HCT116 (cell line): Measurements from ENCODE around the gene SAP30L.

ENCODE experiments used
- EZH2 ChIP-seq: fragments of 200-600 bp; sonication (generic); IDR thresholded peaks from 2 replicates; pipeline ENCODE4 v1.6.1; 2017; ENCODE audit warnings: antibody characterized with exemption, mixed run types
- POLR2A ChIP-seq: IDR thresholded peaks from 2 replicates; pipeline ENCODE4 v1.7.0; 2011; ENCODE audit warnings: borderline replicate concordance; ENCODE audit not compliant: insufficient read depth, insufficient read length; ENCODE audit errors: extremely low read depth
- RAD21 ChIP-seq: IDR thresholded peaks from 2 replicates; pipeline ENCODE4 v1.6.1; 2012; ENCODE audit warnings: low read depth, mild to moderate bottlenecking
- YY1 ChIP-seq: IDR thresholded peaks from 2 replicates; pipeline ENCODE4 v1.6.1; 2011; ENCODE audit warnings: low read length, low read depth, moderate library complexity, mild to moderate bottlenecking; ENCODE audit not compliant: insufficient replicate concordance; ENCODE audit errors: extremely low read depth
- ZNF274 ChIP-seq: fragments of 200-500 bp; sonication (Bioruptor generic); IDR thresholded peaks from 2 replicates; pipeline ENCODE4 v1.6.1; 2014; ENCODE audit warnings: mild to moderate bottlenecking, low read depth, low read length, inconsistent platforms
- TF ChIP-seq, protein P1 (sequence below), 3 experiments: fragments of 200-600 bp in 1 of 3; sonication (generic) in 1 of 3; IDR thresholded peaks in 2 of 3; conservative IDR thresholded peaks in 1 of 3; 2 replicates each; pipeline ENCODE4 v1.5.1; 2012 to 2017; ENCODE audit warnings: low read depth in 2 of 3, low read length in 2 of 3, antibody characterized with exemption in 1 of 3, borderline replicate concordance in 1 of 3, control low read depth in 1 of 3, mild to moderate bottlenecking in 1 of 3, mixed read lengths in 1 of 3, mixed run types in 1 of 3, moderate library complexity in 1 of 3; ENCODE audit not compliant: insufficient read depth in 1 of 3
- TF ChIP-seq, protein P2 (sequence below): IDR thresholded peaks from 2 replicates; pipeline ENCODE4 v1.6.1; 2012
- TF ChIP-seq, protein P3 (sequence below): IDR thresholded peaks from 2 replicates; pipeline ENCODE4 v1.6.1; 2012

DNA sequence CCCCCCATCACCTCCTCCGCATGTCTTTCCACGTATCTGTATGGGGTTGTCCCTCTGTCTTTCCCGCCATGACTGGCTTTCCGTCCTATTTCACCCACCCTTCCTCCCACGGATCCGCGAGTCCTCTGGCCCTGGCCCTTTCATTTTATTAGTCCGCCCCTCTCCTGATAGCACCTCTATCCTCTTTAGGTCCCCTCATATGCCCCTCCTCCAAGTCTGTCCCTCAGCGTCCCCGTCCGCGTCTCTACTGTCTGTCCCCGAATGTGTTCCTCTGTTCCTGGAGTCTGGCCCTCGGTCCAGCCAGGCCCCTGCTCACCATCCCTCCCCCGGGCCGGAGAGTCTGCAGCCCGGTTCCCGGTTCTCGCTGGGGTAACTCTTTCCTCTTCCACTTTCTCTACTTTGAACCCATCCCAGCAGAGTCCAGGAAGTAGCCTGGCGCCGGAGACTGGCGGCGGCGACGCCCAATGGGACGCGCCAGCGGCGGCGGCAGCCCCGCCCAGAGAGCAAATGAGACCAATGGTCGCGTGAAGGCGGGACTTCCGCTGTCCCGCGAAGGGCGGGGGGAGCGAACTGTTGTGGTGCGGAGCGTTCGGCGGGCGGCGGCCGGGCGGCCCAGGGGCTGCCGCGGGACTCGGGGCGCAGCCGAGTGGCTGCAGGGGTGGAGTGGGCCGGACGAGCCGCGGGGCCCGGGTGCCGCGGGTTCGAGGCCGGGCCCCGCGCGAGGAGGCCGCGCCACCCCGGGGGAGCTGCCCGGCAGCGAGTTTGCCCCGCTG lies at the start of gene SAP30L:
- TF ChIP-seq, protein P1, sequence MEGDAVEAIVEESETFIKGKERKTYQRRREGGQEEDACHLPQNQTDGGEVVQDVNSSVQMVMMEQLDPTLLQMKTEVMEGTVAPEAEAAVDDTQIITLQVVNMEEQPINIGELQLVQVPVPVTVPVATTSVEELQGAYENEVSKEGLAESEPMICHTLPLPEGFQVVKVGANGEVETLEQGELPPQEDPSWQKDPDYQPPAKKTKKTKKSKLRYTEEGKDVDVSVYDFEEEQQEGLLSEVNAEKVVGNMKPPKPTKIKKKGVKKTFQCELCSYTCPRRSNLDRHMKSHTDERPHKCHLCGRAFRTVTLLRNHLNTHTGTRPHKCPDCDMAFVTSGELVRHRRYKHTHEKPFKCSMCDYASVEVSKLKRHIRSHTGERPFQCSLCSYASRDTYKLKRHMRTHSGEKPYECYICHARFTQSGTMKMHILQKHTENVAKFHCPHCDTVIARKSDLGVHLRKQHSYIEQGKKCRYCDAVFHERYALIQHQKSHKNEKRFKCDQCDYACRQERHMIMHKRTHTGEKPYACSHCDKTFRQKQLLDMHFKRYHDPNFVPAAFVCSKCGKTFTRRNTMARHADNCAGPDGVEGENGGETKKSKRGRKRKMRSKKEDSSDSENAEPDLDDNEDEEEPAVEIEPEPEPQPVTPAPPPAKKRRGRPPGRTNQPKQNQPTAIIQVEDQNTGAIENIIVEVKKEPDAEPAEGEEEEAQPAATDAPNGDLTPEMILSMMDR (IDR thresholded peaks at IDR 0.05 in 2 of 3, conservative IDR thresholded peaks at IDR 0.05 in 1 of 3; ENCODE audit: borderline replicate concordance in 1 of 3, insufficient read depth in 1 of 3, low read depth in 2 of 3, low read length in 2 of 3) = no peak
- TF ChIP-seq RAD21 (no peak), YY1 (no peak), POLR2A (peak; percentile 81), EZH2 (no peak), ZNF274 (no peak)
- TF ChIP-seq, protein P2, sequence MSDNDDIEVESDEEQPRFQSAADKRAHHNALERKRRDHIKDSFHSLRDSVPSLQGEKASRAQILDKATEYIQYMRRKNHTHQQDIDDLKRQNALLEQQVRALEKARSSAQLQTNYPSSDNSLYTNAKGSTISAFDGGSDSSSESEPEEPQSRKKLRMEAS = no peak
- TF ChIP-seq, protein P3, sequence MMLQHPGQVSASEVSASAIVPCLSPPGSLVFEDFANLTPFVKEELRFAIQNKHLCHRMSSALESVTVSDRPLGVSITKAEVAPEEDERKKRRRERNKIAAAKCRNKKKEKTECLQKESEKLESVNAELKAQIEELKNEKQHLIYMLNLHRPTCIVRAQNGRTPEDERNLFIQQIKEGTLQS = no peak
